ENCODE data around the gene PGPEP1. TPM values are rescaled to one million over a fixed set of nuclear protein-coding genes. Genes with fewer than 3 reads are reported as not detected.
A peak's percentile ranks its signal among the peaks of the same experiment; 100 is the strongest.

The PGPEP1 gene
- total RNA-seq, 1 donor from 2014 or later = 27.5 TPM

GRCh38 chr19:18415178-18415867, 74.9 kb downstream of the PGPEP1 start:
- Histone ChIP-seq H3K9me3 (no peaks in the 10 kb centered on the region), H3K4me1 (peaks cover 56% of the 10 kb centered on the region), H3K36me3 (no peaks in the 10 kb centered on the region), H3K4me3 (peak overlapping the region; percentile 48 to 66), H3K27ac (peak overlapping the region; percentile 97), H3K27me3 (no peaks in the 10 kb centered on the region)
- TF ChIP-seq POLR2A (IDR thresholded peaks at IDR 0.05) (no peak), POLR2AphosphoS5 (IDR thresholded peaks at IDR 0.05; ENCODE audit: insufficient read depth in 1 of 2, low read depth in 1 of 2) (peak; percentile 88 to 90)
- DNase-seq (ENCODE audit: extremely low spot score in 2 of 2) = no peak
- intact Hi-C loops (cut with DNase I) = no loop called here

GRCh38 chr19:18416778-18417249, 76.4 kb downstream of the PGPEP1 start:
- Histone ChIP-seq H3K27ac (peak overlapping the region; percentile 97), H3K27me3 (no peaks in the 10 kb centered on the region), H3K4me3 (peak overlapping the region; percentile 48 to 66), H3K4me1 (peaks cover 71% of the 10 kb centered on the region), H3K36me3 (no peaks in the 10 kb centered on the region), H3K9me3 (no peaks in the 10 kb centered on the region)
- DNase-seq (ENCODE audit: extremely low spot score in 2 of 2) = no peak
- intact Hi-C loops (cut with DNase I) = loop anchor here (2.0 kb wide), 1 partner anchor 136 kb away; the partner anchor contains the start of gene JUND
- peak in 1 of 2 donors; percentile 15 for TF ChIP-seq POLR2A (IDR thresholded peaks at IDR 0.05)
- peak in 1 of 2 donors; percentile 86 for TF ChIP-seq POLR2AphosphoS5 (IDR thresholded peaks at IDR 0.05; ENCODE audit: insufficient read depth in 1 of 2, low read depth in 1 of 2)
- no peak for TF ChIP-seq CTCF (IDR thresholded peaks at IDR 0.05)

- Histone ChIP-seq H3K36me3 (no peaks in the 10 kb centered on the region), H3K4me3 (peak overlapping the region; percentile 48 to 66), H3K9me3 (no peaks in the 10 kb centered on the region), H3K27me3 (no peaks in the 10 kb centered on the region), H3K4me1 (peaks cover 77% of the 10 kb centered on the region), H3K27ac (peak overlapping the region; percentile 97)
- intact Hi-C loops (cut with DNase I) = loop anchor here (2.0 kb wide), 1 partner anchor 137 kb away; the partner anchor contains the start of gene JUND
- TF ChIP-seq CTCF (IDR thresholded peaks at IDR 0.05) (no peak), POLR2AphosphoS5 (IDR thresholded peaks at IDR 0.05; ENCODE audit: insufficient read depth in 1 of 2, low read depth in 1 of 2) (peak in 1 of 2 donors; percentile 80), POLR2A (IDR thresholded peaks at IDR 0.05) (peak in 1 of 2 donors; percentile 65)
- DNase-seq (ENCODE audit: extremely low spot score in 2 of 2) = no peak
Observed at GRCh38 chr19:18417250-18418028, 77.0 kb downstream of the PGPEP1 start.

GRCh38 chr19:18418029-18418482, 77.7 kb downstream of the PGPEP1 start:
- Histone ChIP-seq H3K27me3 (no peaks in the 10 kb centered on the region), H3K9me3 (no peaks in the 10 kb centered on the region), H3K27ac (peak overlapping the region; percentile 97), H3K4me3 (peak overlapping the region; percentile 48 to 66), H3K36me3 (no peaks in the 10 kb centered on the region), H3K4me1 (peaks cover 83% of the 10 kb centered on the region)
- TF ChIP-seq CTCF (IDR thresholded peaks at IDR 0.05) (no peak), POLR2A (IDR thresholded peaks at IDR 0.05) (no peak), POLR2AphosphoS5 (IDR thresholded peaks at IDR 0.05; ENCODE audit: insufficient read depth in 1 of 2, low read depth in 1 of 2) (no peak)
- DNase-seq (ENCODE audit: extremely low spot score in 2 of 2) = no peak
- intact Hi-C loops (cut with DNase I) = no loop called here

GRCh38 chr19:18418483-18419194, 78.2 kb downstream of the PGPEP1 start:
- intact Hi-C loops (cut with DNase I) = no loop called here
- TF ChIP-seq POLR2A (IDR thresholded peaks at IDR 0.05) (no peak), POLR2AphosphoS5 (IDR thresholded peaks at IDR 0.05; ENCODE audit: insufficient read depth in 1 of 2, low read depth in 1 of 2) (peak in 1 of 2 donors; percentile 13)
- H3K27ac ChIP-seq = peak overlapping the region; percentile 97
- peaks cover 89% of the 10 kb centered on the region for H3K4me1 ChIP-seq
- no peaks in the 10 kb centered on the region for H3K36me3 ChIP-seq
- peak overlapping the region; percentile 66 to 76 for H3K4me3 ChIP-seq
- DNase-seq (ENCODE audit: extremely low spot score in 2 of 2) = no peak
- no peaks in the 10 kb centered on the region for H3K27me3 ChIP-seq
- no peaks in the 10 kb centered on the region for H3K9me3 ChIP-seq

Measured in vagina (tissue), 2 donors.